ENCODE data around the gene PDE6D. TPM values are rescaled to one million over a fixed set of nuclear protein-coding genes. Genes with fewer than 3 reads are reported as not detected.

The PDE6D gene
- total RNA-seq, 1 donor from 2014 or later, result 38.8 TPM

- H3K36me3 Mint-ChIP-seq (ENCODE audit: low read depth), result no peaks in the 10 kb centered on the region
- TF ChIP-seq CTCF (conservative IDR thresholded peaks at IDR 0.05), result no peak
- peak overlapping the region; percentile 98 for H3K27ac Mint-ChIP-seq (ENCODE audit: unreplicated experiment)
- no peaks in the 10 kb centered on the region for H3K9me3 Mint-ChIP-seq
- H3K4me3 Mint-ChIP-seq, result peak overlapping the region; percentile 91
- DNase-seq (ENCODE audit: low read depth, low spot score), result no peak
- H3K4me1 Mint-ChIP-seq, result peaks cover 46% of the 10 kb centered on the region
- no peaks in the 10 kb centered on the region for H3K27me3 Mint-ChIP-seq (ENCODE audit: low read depth)
These were observed 4.3 kb upstream of the PDE6D start for GRCh38 chr2:231785413-231785812.

GRCh38 chr2:231781798-231782726 is 980 bp upstream of the PDE6D start:
- Mint-ChIP-seq H3K4me3 (peak overlapping the region; percentile 100), H3K27ac (ENCODE audit: unreplicated experiment) (peak overlapping the region; percentile 98), H3K9me3 (no peaks in the 10 kb centered on the region), H3K4me1 (peaks cover 47% of the 10 kb centered on the region), H3K36me3 (ENCODE audit: low read depth) (no peaks in the 10 kb centered on the region), H3K27me3 (ENCODE audit: low read depth) (no peaks in the 10 kb centered on the region)
- no peak for DNase-seq (ENCODE audit: low read depth, low spot score)
- no peak for TF ChIP-seq CTCF (conservative IDR thresholded peaks at IDR 0.05)

- DNase-seq (ENCODE audit: low read depth, low spot score), result no peak
- peak overlapping the region; percentile 100 for H3K4me3 Mint-ChIP-seq
- H3K36me3 Mint-ChIP-seq (ENCODE audit: low read depth), result no peaks in the 10 kb centered on the region
- no peaks in the 10 kb centered on the region for H3K9me3 Mint-ChIP-seq
- H3K27me3 Mint-ChIP-seq (ENCODE audit: low read depth), result no peaks in the 10 kb centered on the region
- no peak for TF ChIP-seq CTCF (conservative IDR thresholded peaks at IDR 0.05)
- H3K27ac Mint-ChIP-seq (ENCODE audit: unreplicated experiment), result peak overlapping the region; percentile 14
- peaks cover 34% of the 10 kb centered on the region for H3K4me1 Mint-ChIP-seq
These were observed 766 bp downstream of the PDE6D start for GRCh38 chr2:231780123-231780908.

- DNase-seq (ENCODE audit: low read depth, low spot score), result no peak
- H3K36me3 Mint-ChIP-seq (ENCODE audit: low read depth), result no peaks in the 10 kb centered on the region
- H3K27me3 Mint-ChIP-seq (ENCODE audit: low read depth), result no peaks in the 10 kb centered on the region
- H3K27ac Mint-ChIP-seq (ENCODE audit: unreplicated experiment), result peak overlapping the region; percentile 36
- no peaks in the 10 kb centered on the region for H3K9me3 Mint-ChIP-seq
- H3K4me1 Mint-ChIP-seq, result peaks cover 19% of the 10 kb centered on the region
- no peak for TF ChIP-seq CTCF (conservative IDR thresholded peaks at IDR 0.05)
- H3K4me3 Mint-ChIP-seq, result no peak overlapping the region
These were observed 11.6 kb downstream of the PDE6D start for GRCh38 chr2:231769170-231770136.

GRCh38 chr2:231765496-231765929 is 15.6 kb downstream of the PDE6D start:
- H3K4me3 Mint-ChIP-seq, result no peak overlapping the region
- no peaks in the 10 kb centered on the region for H3K9me3 Mint-ChIP-seq
- no peak for DNase-seq (ENCODE audit: low read depth, low spot score)
- H3K4me1 Mint-ChIP-seq, result peaks cover 31% of the 10 kb centered on the region
- H3K36me3 Mint-ChIP-seq (ENCODE audit: low read depth), result no peaks in the 10 kb centered on the region
- H3K27me3 Mint-ChIP-seq (ENCODE audit: low read depth), result no peaks in the 10 kb centered on the region
- no peak overlapping the region for H3K27ac Mint-ChIP-seq (ENCODE audit: unreplicated experiment)
- no peak for TF ChIP-seq CTCF (conservative IDR thresholded peaks at IDR 0.05)

Data from neural crest cell (in vitro differentiated cells).